Adrenal gland (tissue), 5 donors: ENCODE data around the gene DROSHA.

Experiments used
- POLR2A ChIP-seq, 2 donors: fragments of 450-650 bp; IDR thresholded peaks; one replicate each; pipeline ENCODE4 v1.6.1; 2017; ENCODE audit warnings: antibody characterized with exemption in 2 of 2, mild to moderate bottlenecking in 2 of 2, moderate library complexity in 1 of 2
- TF ChIP-seq, protein P1 (sequence below), 6 experiments: fragments of 450-650 bp in 4 of 6; fragments of 200-600 bp in 2 of 6; sonication (generic) in 1 of 6; IDR thresholded peaks; 1 replicate in 5 of 6; 2 replicates in 1 of 6; pipeline versions ENCODE4 v1.5.1 to v1.8.0; 2016 to 2021; ENCODE audit warnings: antibody characterized with exemption in 6 of 6, mild to moderate bottlenecking in 2 of 6, moderate library complexity in 1 of 6
- donor health status: DM: no; HTN: no; CAD: no.

DNA sequence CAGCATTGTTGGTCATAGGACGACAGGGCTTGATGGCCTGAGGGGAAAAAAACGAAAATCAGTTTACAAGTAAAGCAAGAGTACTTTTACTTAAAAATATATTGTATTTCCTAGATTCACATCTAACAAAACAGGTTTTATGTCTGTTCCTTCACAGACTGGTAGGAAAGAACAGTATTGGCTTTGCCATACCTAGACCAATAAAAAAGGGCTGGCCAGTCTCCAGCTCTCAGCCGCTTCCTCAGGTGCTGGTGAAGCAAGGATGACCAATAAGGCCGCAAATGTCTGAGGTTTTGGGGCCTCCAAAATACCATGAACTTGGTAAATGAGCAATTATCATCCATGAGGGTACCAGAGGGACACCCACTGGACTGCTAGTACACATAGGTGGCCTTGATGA, 36.6 kb downstream of the DROSHA start:
- TF ChIP-seq, protein P1, sequence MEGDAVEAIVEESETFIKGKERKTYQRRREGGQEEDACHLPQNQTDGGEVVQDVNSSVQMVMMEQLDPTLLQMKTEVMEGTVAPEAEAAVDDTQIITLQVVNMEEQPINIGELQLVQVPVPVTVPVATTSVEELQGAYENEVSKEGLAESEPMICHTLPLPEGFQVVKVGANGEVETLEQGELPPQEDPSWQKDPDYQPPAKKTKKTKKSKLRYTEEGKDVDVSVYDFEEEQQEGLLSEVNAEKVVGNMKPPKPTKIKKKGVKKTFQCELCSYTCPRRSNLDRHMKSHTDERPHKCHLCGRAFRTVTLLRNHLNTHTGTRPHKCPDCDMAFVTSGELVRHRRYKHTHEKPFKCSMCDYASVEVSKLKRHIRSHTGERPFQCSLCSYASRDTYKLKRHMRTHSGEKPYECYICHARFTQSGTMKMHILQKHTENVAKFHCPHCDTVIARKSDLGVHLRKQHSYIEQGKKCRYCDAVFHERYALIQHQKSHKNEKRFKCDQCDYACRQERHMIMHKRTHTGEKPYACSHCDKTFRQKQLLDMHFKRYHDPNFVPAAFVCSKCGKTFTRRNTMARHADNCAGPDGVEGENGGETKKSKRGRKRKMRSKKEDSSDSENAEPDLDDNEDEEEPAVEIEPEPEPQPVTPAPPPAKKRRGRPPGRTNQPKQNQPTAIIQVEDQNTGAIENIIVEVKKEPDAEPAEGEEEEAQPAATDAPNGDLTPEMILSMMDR (IDR thresholded peaks at IDR 0.05) = no peak
- TF ChIP-seq POLR2A (IDR thresholded peaks at IDR 0.05) = no peak
